Endothelial cell of umbilical vein (primary cell): ENCODE results near the gene PIK3R4. TPM values are rescaled to one million over a fixed set of nuclear protein-coding genes. Genes with fewer than 3 reads are reported as not detected.
A peak's percentile ranks its signal among the peaks of the same experiment; 100 is the strongest.

Experiments
- BruUV-seq: library from RNA; stranded (reverse); fragments of 400-500 nt; replicated peaks from 2 replicates; lab custom pipeline; 2021; lab: Mats Ljungman, UMichigan
- CTCF ChIA-PET: fragments of 300-600, 350-600 bp; sonication (Branson Sonifier 250); formaldehyde crosslinking; loops from one replicate; lab custom pipeline; 2021; ENCODE audit warnings: antibody characterized with exemption, inconsistent platforms; lab: Charles Lee
- POLR2A ChIA-PET: fragments of 300-600, 350-600 bp; sonication (Branson Sonifier 250); formaldehyde crosslinking; loops from one replicate; lab custom pipeline; 2021; ENCODE audit warnings: antibody characterized with exemption, inconsistent platforms; lab: Charles Lee
- DNase-seq: peaks from one replicate; pipeline ENCODE4 v3.0.0-alpha.2; 2011; ENCODE audit warnings: low read depth, low spot score
- FAIRE-seq: peaks from 2 replicates; lab custom pipeline; 2011; peaks lifted over from hg19 to GRCh38; lab: Jason Lieb, UNC
- H2AFZ ChIP-seq: 2 replicates; pipeline ENCODE4 v1.6.0; 2012; ENCODE audit warnings: low read depth, low read length, control low read depth, inconsistent platforms
- H3K27ac ChIP-seq: 2 replicates; pipeline ENCODE4 v1.5.1; 2011; ENCODE audit warnings: low read depth, mild to moderate bottlenecking, control low read depth, low read length, moderate library complexity; ENCODE audit not compliant: insufficient read depth
- H3K27me3 ChIP-seq, 2 experiments: 2 replicates each; pipeline versions ENCODE4 v1.6.0 to v1.6.1; 2011; ENCODE audit warnings: low read length in 2 of 2, mixed read lengths in 1 of 2; ENCODE audit not compliant: control insufficient read depth in 2 of 2, insufficient read depth in 2 of 2
- H3K36me3 ChIP-seq, 2 experiments: 2 replicates in 1 of 2; 3 replicates in 1 of 2; pipeline ENCODE4 v1.5.1; 2011; ENCODE audit warnings: low read length in 2 of 2, mild to moderate bottlenecking in 1 of 2, moderate library complexity in 1 of 2; ENCODE audit not compliant: control insufficient read depth in 2 of 2, insufficient read depth in 2 of 2; ENCODE audit errors: extremely low read depth in 1 of 2
- H3K4me1 ChIP-seq: 3 replicates; pipeline ENCODE4 v1.5.1; 2011; ENCODE audit warnings: mild to moderate bottlenecking, low read length; ENCODE audit not compliant: control insufficient read depth, insufficient read depth; ENCODE audit errors: extremely low read depth
- H3K4me2 ChIP-seq: 2 replicates; pipeline ENCODE4 v1.6.1; 2011; ENCODE audit warnings: low read length, control low read depth, mixed read lengths; ENCODE audit not compliant: insufficient read depth
- H3K4me3 ChIP-seq, 3 experiments: fragments of 200-600 bp in 1 of 3; sonication (generic), shearing (Covaris generic) in 1 of 3; replicated peaks in 1 of 3; 2 replicates each; pipeline ENCODE4 v1.5.1; 2011 to 2016; ENCODE audit warnings: control low read depth in 3 of 3, low read length in 3 of 3, mild to moderate bottlenecking in 2 of 3, inconsistent platforms in 1 of 3, low read depth in 1 of 3, moderate library complexity in 1 of 3; ENCODE audit not compliant: insufficient read depth in 1 of 3
- H3K79me2 ChIP-seq: 2 replicates; pipeline ENCODE4 v1.6.0; 2012; ENCODE audit warnings: low read length, inconsistent platforms; ENCODE audit not compliant: control insufficient read depth, insufficient read depth
- H3K9ac ChIP-seq: replicated peaks from 2 replicates; pipeline ENCODE3; 2011; ENCODE audit warnings: low read length, control low read depth; ENCODE audit not compliant: insufficient read depth; ENCODE audit errors: extremely low read depth
- H3K9me1 ChIP-seq: replicated peaks from 3 replicates; pipeline ENCODE4 v1.6.0; 2011; ENCODE audit warnings: mild to moderate bottlenecking, low read length; ENCODE audit not compliant: control insufficient read depth, insufficient read depth; ENCODE audit errors: extremely low read depth
- H3K9me3 ChIP-seq: replicated peaks from 2 replicates; pipeline ENCODE4 v1.5.1; 2012; ENCODE audit warnings: low read length, inconsistent platforms; ENCODE audit not compliant: control insufficient read depth, insufficient read depth
- H4K20me1 ChIP-seq: replicated peaks from 2 replicates; pipeline ENCODE3; 2011; ENCODE audit warnings: mild to moderate bottlenecking, low read length; ENCODE audit not compliant: control insufficient read depth, insufficient read depth; ENCODE audit errors: extremely low read depth
- EZH2 ChIP-seq: IDR thresholded peaks from 2 replicates; pipeline ENCODE4 v1.6.1; 2012; ENCODE audit warnings: borderline replicate concordance, low read depth, mild to moderate bottlenecking, moderate library complexity, low read length, inconsistent platforms; ENCODE audit not compliant: severe bottlenecking
- FOS ChIP-seq: IDR thresholded peaks from 2 replicates; pipeline ENCODE4 v1.6.1; 2011; ENCODE audit warnings: mild to moderate bottlenecking, low read length, moderate library complexity, borderline replicate concordance; ENCODE audit not compliant: insufficient read depth
- GATA2 ChIP-seq: IDR thresholded peaks from 2 replicates; pipeline ENCODE4 v1.7.0; 2011; ENCODE audit warnings: low read depth, mild to moderate bottlenecking, moderate library complexity, mixed read lengths, low read length; ENCODE audit not compliant: insufficient read length, insufficient read depth
- JUN ChIP-seq: IDR thresholded peaks from 2 replicates; pipeline ENCODE4 v1.6.1; 2011; ENCODE audit warnings: borderline replicate concordance, low read depth; ENCODE audit not compliant: insufficient read length, insufficient read depth
- MYC ChIP-seq: IDR thresholded peaks from one replicate; pipeline ENCODE4 v1.6.1; 2011; ENCODE audit warnings: mild to moderate bottlenecking, low read depth, low read length
- POLR2A ChIP-seq: IDR thresholded peaks from 2 replicates; pipeline ENCODE4 v1.6.1; 2012; ENCODE audit warnings: low read depth, mild to moderate bottlenecking, control low read depth, low read length
- POLR2AphosphoS5 ChIP-seq: IDR thresholded peaks from 2 replicates; pipeline ENCODE4 v1.6.1; 2012; ENCODE audit warnings: low read depth, mild to moderate bottlenecking, control low read depth, low read length, moderate library complexity; ENCODE audit not compliant: insufficient read depth
- dilution Hi-C: fragments of 300-500 bp; cut with MboI; formaldehyde crosslinking; loops from one replicate; pipeline ENCODE4 v1.15.0; 2019; ENCODE audit warnings: low sequenced_read_pairs; ENCODE audit not compliant: extremely low pct_ligation_motif_present
- intact Hi-C: fragments of 100-400 bp; cut with micrococcal nuclease; formaldehyde crosslinking; loops from one replicate; pipeline ENCODE4 v1.10.0; 2022
- polyA plus RNA-seq, 4 experiments: library from polyadenylated mRNA; depleted of rRNA in 3 of 4; stranded (reverse) in 3 of 4; unstranded in 1 of 4; fragments of >200 nt; gene quantifications; 2 replicates each; pipeline versions ENCODE4 v1.2.1 to v1.2.3, GENCODE V29; 2011 to 2012; ENCODE audit warnings: missing spikeins in 1 of 4
- total RNA-seq: library from RNA; stranded (reverse); gene quantifications from 2 replicates; pipeline ENCODE4 v1.2.3, GENCODE V29; 2021
- TF ChIP-seq, protein P1 (sequence below): IDR thresholded peaks from 2 replicates; pipeline ENCODE4 v1.6.1; 2011; ENCODE audit not compliant: insufficient read depth, insufficient read length
- TF ChIP-seq, protein P2 (sequence below), 2 donors: IDR thresholded peaks; 1 replicate in 1 of 2; 2 replicates in 1 of 2; pipeline ENCODE4 v1.5.1; 2011; ENCODE audit warnings: low read length in 2 of 2, mild to moderate bottlenecking in 2 of 2, moderate library complexity in 2 of 2, control low read depth in 1 of 2, inconsistent platforms in 1 of 2, low read depth in 1 of 2; ENCODE audit not compliant: insufficient read depth in 1 of 2; ENCODE audit errors: extremely low read depth in 1 of 2

PIK3R4 gene
- total and polyA plus RNA-seq, 2 donors (not counting 3 experiments of a cell fraction or from before 2014, with no cell fraction given): 23.0 to 43.1 TPM

DNA sequence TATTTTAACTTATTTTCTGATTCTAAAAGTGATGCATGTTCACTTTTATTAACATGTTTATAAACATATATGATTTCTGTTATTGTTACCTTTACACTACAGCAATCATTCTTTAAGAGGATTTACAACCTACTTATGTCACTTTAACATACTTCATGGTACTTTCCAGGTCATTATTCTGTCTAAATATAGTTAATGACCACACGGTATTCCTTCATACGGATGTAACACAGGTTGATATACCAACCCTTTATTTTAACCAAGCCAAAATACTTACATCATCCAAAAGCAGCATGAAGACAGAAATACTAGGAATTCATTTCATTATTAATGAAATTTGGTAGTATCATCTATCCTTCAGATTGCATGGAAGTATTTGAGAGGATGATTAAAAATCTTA lies 18.6 kb downstream of the PIK3R4 start:
- no peaks in the 10 kb centered on the region for H3K9me1 ChIP-seq
- ChIA-PET CTCF (interaction anchor here (0.7 to 1.1 kb wide), 4 partner anchors 9 to 452 kb away, joined by 3 to 5 read pairs (median 4); partner anchors contain the start of gene ATP2C1), POLR2A (no interaction called here)
- no peaks in the 10 kb centered on the region for H3K79me2 ChIP-seq
- intact Hi-C loops: loop anchor here (1.0 kb wide), 1 partner anchor 18 kb away; the partner anchor contains the start of gene PIK3R4
- H3K4me3 ChIP-seq: no peak overlapping the region
- H3K9me3 ChIP-seq: no peaks in the 10 kb centered on the region
- TF ChIP-seq, protein P1, sequence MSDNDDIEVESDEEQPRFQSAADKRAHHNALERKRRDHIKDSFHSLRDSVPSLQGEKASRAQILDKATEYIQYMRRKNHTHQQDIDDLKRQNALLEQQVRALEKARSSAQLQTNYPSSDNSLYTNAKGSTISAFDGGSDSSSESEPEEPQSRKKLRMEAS: no peak
- no peak for TF ChIP-seq JUN
- TF ChIP-seq POLR2AphosphoS5: no peak
- no peak for TF ChIP-seq FOS
- TF ChIP-seq, protein P2, sequence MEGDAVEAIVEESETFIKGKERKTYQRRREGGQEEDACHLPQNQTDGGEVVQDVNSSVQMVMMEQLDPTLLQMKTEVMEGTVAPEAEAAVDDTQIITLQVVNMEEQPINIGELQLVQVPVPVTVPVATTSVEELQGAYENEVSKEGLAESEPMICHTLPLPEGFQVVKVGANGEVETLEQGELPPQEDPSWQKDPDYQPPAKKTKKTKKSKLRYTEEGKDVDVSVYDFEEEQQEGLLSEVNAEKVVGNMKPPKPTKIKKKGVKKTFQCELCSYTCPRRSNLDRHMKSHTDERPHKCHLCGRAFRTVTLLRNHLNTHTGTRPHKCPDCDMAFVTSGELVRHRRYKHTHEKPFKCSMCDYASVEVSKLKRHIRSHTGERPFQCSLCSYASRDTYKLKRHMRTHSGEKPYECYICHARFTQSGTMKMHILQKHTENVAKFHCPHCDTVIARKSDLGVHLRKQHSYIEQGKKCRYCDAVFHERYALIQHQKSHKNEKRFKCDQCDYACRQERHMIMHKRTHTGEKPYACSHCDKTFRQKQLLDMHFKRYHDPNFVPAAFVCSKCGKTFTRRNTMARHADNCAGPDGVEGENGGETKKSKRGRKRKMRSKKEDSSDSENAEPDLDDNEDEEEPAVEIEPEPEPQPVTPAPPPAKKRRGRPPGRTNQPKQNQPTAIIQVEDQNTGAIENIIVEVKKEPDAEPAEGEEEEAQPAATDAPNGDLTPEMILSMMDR (IDR thresholded peaks at IDR 0.05; ENCODE audit: extremely low read depth in 1 of 2, insufficient read depth in 1 of 2, low read depth in 1 of 2, low read length in 2 of 2): no peak
- no peak for TF ChIP-seq GATA2
- no peak for TF ChIP-seq POLR2A
- no peak for TF ChIP-seq MYC
- TF ChIP-seq EZH2: no peak
- H3K27ac ChIP-seq: no peak overlapping the region
- no TSS peak for BruUV-seq
- FAIRE-seq (no peak), DNase-seq (peak; percentile 16)
- H2AFZ ChIP-seq: no peak overlapping the region
- no peaks in the 10 kb centered on the region for H3K36me3 ChIP-seq
- dilution Hi-C loops: no loop called here
- H4K20me1 ChIP-seq: no peaks in the 10 kb centered on the region
- no peak overlapping the region for H3K4me2 ChIP-seq
- H3K27me3 ChIP-seq: no peaks in the 10 kb centered on the region
- H3K9ac ChIP-seq: no peak overlapping the region
- H3K4me1 ChIP-seq: peaks cover 11% of the 10 kb centered on the region
